BLaER1 treated with 17β-estradiol and CSF1 and Interleukin-3, amounts not matched to agents 10 nM and 100 nM (cell line): ENCODE data around the gene FBLIM1.

Experiments used
- H3K27ac ChIP-seq, 11 experiments: shearing (Covaris generic); formaldehyde crosslinking; 2 replicates each; pipeline ENCODE4 v1.8.1; 2022
- H3K27me3 ChIP-seq, 11 experiments: shearing (Covaris generic); formaldehyde crosslinking; 2 replicates each; pipeline ENCODE4 v1.8.1; 2022
- H3K36me3 ChIP-seq, 11 experiments: shearing (Covaris generic); formaldehyde crosslinking; 2 replicates each; pipeline ENCODE4 v1.8.1; 2022
- H3K4me1 ChIP-seq, 10 experiments: shearing (Covaris generic); formaldehyde crosslinking; 2 replicates each; pipeline ENCODE4 v1.8.1; 2022
- H3K4me2 ChIP-seq, 11 experiments: shearing (Covaris generic); formaldehyde crosslinking; 2 replicates each; pipeline ENCODE4 v1.8.1; 2022
- H3K4me3 ChIP-seq, 10 experiments: shearing (Covaris generic); formaldehyde crosslinking; 2 replicates each; pipeline ENCODE4 v1.8.1; 2022
- H3K9ac ChIP-seq, 11 experiments: shearing (Covaris generic); formaldehyde crosslinking; 2 replicates each; pipeline ENCODE4 v1.8.1; 2022
- H3K9me3 ChIP-seq, 11 experiments: shearing (Covaris generic); formaldehyde crosslinking; replicated peaks in 1 of 11; 2 replicates each; pipeline ENCODE4 v1.8.1; 2022
- H4K20me1 ChIP-seq, 11 experiments: shearing (Covaris generic); formaldehyde crosslinking; 2 replicates each; pipeline ENCODE4 v1.8.1; 2022
- Cebpa-rat ChIP-seq, 11 experiments: shearing (Covaris generic); IDR thresholded peaks; 2 replicates each; pipeline ENCODE4 v1.8.1; 2022

The FBLIM1 gene

DNA sequence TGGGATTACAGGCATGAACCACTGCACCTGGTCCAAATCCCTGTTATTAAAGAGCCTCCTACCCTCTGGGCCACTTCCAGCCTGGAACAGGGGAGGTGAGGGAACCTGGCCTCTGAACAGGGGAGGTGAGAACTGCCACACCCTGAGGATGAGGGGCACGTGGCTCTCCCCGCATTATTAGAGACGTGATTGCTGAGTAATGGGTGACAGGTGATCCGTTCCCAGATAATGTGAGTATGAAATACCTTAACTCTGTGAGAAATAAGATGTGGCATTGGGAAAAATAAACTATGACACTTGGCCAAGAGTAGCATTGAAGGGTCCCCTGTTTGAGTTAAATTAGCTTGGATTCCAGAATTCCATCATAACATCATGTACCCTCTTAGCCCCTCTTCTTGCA lies 36.2 kb upstream of the FBLIM1 start:
- Histone ChIP-seq H4K20me1 (peaks cover 0 to 93% (median 43%) of the 10 kb centered on the region in 11 experiments; a peak in 15 of 22 replicates), H3K4me1 (peaks cover 0 to 4% (median 0%) of the 10 kb centered on the region in 10 experiments; a peak in 5 of 20 replicates), H3K27ac (no peak overlapping the region), H3K4me2 (no peak overlapping the region), H3K27me3 (no peaks in the 10 kb centered on the region), H3K36me3 (peaks cover 91 to 99% (median 96%) of the 10 kb centered on the region in 11 experiments), H3K9ac (no peak overlapping the region), H3K9me3 (no peaks in the 10 kb centered on the region), H3K4me3 (no peak overlapping the region)
- no peak for TF ChIP-seq Cebpa-rat (IDR thresholded peaks at IDR 0.05)

DNA sequence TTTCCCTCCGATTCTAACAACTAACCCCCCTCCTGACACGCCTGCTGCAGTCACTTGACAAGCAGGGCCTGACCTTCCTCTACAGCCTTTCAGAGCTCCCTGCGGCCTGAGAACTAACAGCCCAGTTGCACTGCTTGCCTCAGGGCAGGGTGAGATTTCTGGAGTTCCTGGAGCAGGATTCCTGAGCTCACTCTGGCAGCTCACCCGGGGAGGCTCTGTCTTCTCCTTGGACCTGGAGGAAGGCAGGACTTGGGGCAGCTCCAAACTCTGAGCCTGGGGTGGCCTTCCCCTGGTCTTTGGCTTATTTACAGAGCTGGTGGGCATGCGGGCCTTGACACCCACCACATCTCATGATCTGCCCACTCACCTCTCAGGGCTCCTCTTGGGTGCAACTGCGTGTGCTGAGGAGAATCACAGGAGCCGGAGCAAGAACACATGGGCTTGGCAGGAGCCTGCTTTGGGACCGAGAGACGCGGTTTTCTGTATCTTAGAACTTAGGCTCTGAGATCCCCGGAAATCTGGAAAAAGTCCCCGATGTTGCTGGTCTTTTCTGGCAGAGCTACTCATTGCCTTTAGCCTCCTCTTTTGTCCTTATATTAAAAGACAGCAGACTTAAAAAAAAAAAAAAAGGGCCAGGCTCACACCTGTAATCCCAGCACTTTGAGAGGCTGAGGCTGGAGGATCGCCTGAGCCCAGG lies 35.6 kb upstream of the FBLIM1 start:
- Histone ChIP-seq H3K4me2 (no peak overlapping the region), H3K27ac (no peak overlapping the region), H3K9me3 (no peaks in the 10 kb centered on the region), H3K9ac (no peak overlapping the region), H4K20me1 (peaks cover under 1 to 93% (median 43%) of the 10 kb centered on the region in 11 experiments; a peak in 19 of 22 replicates), H3K4me1 (peaks cover 0 to 10% (median 2%) of the 10 kb centered on the region in 10 experiments; a peak in 10 of 20 replicates), H3K4me3 (no peak overlapping the region), H3K36me3 (peaks cover 91 to 99% (median 96%) of the 10 kb centered on the region in 11 experiments), H3K27me3 (no peaks in the 10 kb centered on the region)
- TF ChIP-seq Cebpa-rat (IDR thresholded peaks at IDR 0.05), result no peak

DNA sequence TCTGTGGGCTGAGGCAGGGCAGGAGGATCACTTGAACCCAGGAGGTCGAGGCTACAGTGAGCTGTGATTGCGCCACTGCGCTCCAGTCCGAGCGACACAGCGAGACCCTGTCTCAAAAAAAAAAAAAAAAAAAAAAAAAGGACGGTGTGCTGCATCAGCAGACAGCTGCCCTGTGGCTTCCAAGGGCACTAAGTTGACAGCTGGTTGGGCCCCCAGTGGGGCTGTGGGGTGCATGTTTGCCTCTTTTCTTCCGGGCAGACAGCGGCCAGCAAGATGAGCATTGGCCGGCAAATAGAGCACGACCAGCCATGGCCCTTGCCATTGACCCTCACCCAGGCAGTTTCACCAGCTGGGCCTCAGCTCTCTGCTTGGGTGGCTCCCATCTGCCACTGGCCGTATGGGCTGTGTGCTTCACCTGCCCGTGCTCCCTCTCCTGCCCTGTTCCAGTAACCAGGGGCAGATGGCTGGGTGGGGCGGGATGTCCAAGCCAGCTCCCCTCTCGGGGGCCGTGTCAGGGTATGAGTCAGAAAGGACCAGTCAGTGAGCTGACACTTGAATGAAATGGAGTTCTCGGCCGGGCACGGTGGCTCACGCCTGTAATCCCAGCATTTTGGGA lies 34.9 kb upstream of the FBLIM1 start:
- Histone ChIP-seq H3K9ac (no peak overlapping the region), H3K4me1 (peaks cover 0 to 17% (median 8%) of the 10 kb centered on the region in 10 experiments; a peak in 12 of 20 replicates), H3K27ac (no peak overlapping the region), H3K36me3 (peaks cover 93 to 100% (median 98%) of the 10 kb centered on the region in 11 experiments), H4K20me1 (peaks cover 8 to 95% (median 47%) of the 10 kb centered on the region in 11 experiments; a peak in 19 of 22 replicates), H3K27me3 (no peaks in the 10 kb centered on the region), H3K4me3 (no peak overlapping the region), H3K4me2 (no peak overlapping the region), H3K9me3 (no peaks in the 10 kb centered on the region)
- TF ChIP-seq Cebpa-rat (IDR thresholded peaks at IDR 0.05), result no peak

DNA sequence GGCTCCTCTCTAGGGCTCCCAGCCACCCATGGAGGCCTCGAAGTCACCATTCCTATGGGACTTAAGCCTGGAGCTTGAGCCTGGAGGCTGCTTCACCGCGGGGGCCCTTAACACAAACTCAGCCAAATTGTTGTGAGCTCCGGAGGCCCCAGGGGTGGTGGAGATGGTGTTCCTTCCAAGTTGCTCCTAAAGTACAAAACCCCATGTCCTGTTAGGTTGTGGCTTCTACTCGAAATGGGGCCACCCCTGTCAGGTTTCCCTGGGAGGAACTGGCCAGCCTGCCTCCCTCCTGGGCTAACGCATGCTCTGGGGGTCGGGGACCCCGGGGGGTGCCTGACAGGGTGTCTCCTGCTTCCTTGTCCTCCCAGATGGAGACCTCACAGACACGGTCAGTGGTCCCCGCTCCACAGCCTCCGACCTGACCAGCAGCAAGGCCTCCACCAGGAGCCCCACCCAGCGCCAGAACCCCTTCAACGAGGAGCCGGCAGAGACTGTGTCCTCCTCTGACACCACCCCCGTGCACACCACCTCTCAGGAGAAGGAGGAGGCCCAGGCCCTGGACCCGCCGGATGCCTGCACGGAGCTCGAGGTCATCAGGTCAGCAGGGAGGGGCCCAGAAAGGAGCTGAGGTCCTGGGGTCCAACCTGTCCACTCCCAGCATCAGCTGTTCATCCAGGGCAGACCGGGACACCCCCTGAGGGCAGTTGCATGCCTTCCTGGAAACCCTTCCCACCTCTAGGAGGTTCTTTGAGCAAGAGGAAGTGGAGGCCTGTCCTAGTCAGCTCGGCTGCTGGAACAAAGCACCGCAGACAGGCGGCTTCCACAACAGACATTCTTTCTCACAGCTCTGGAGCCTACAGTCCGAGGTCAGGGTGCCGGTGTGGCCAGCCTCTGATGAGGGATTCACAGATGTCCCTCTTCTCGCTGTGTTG lies 33.4 kb upstream of the FBLIM1 start:
- Histone ChIP-seq H4K20me1 (peaks cover 11 to 89% (median 39%) of the 10 kb centered on the region in 11 experiments; a peak in 19 of 22 replicates), H3K27me3 (no peaks in the 10 kb centered on the region), H3K4me2 (no peak overlapping the region), H3K4me3 (no peak overlapping the region), H3K9me3 (no peaks in the 10 kb centered on the region), H3K9ac (no peak overlapping the region), H3K36me3 (peaks cover 88 to 99% (median 95%) of the 10 kb centered on the region in 11 experiments), H3K4me1 (peaks cover 0 to 21% (median 9%) of the 10 kb centered on the region in 10 experiments; a peak in 12 of 20 replicates), H3K27ac (no peak overlapping the region)
- TF ChIP-seq Cebpa-rat (IDR thresholded peaks at IDR 0.05), result no peak

DNA sequence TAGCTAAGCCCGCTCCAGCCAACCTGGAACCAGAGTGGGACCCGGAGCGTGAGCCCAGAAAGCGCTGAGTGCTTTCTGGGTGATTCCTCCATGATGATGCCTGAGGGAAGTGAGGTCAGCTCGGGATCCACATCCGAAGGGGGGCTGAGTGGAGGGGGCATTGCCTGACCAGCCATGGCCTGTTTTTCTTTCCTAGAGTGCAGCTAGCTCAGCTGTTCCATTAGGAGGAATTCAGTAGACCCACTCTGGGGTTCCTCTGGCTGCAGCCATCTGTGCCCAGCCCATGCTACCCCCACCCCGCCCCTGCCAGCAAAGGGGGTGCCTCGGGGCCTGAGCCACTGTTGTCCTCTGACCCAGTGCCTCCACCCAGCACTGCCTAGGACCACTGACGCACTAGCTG lies 32.1 kb upstream of the FBLIM1 start:
- H3K4me2 ChIP-seq, result no peak overlapping the region
- H3K27ac ChIP-seq, result no peak overlapping the region
- no peaks in the 10 kb centered on the region for H3K9me3 ChIP-seq
- H3K4me1 ChIP-seq, result peaks cover 0 to 21% (median 9%) of the 10 kb centered on the region in 10 experiments; a peak in 12 of 20 replicates
- H3K9ac ChIP-seq, result no peak overlapping the region
- no peaks in the 10 kb centered on the region for H3K27me3 ChIP-seq
- peaks cover 11 to 90% (median 40%) of the 10 kb centered on the region in 11 experiments; a peak in 19 of 22 replicates for H4K20me1 ChIP-seq
- no peak overlapping the region for H3K4me3 ChIP-seq
- TF ChIP-seq Cebpa-rat (IDR thresholded peaks at IDR 0.05), result no peak
- H3K36me3 ChIP-seq, result peaks cover 88 to 99% (median 96%) of the 10 kb centered on the region in 11 experiments

DNA sequence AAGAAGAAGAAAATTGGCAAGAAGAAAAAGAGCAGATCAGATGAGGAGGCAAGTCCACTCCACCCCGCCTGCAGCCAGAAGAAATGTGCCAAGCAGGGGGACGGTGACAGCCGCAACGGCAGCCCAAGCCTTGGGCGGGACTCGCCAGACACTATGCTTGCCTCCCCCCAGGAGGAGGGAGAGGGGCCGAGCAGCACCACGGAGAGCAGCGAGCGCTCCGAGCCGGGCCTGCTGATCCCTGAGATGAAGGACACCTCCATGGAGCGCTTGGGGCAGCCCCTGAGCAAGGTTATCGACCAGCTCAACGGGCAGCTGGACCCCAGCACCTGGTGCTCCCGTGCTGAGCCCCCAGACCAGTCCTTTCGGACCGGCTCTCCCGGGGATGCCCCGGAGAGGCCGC lies 31.6 kb upstream of the FBLIM1 start:
- H3K36me3 ChIP-seq, result peaks cover 88 to 99% (median 96%) of the 10 kb centered on the region in 11 experiments
- H3K4me3 ChIP-seq, result no peak overlapping the region
- no peak for TF ChIP-seq Cebpa-rat (IDR thresholded peaks at IDR 0.05)

DNA sequence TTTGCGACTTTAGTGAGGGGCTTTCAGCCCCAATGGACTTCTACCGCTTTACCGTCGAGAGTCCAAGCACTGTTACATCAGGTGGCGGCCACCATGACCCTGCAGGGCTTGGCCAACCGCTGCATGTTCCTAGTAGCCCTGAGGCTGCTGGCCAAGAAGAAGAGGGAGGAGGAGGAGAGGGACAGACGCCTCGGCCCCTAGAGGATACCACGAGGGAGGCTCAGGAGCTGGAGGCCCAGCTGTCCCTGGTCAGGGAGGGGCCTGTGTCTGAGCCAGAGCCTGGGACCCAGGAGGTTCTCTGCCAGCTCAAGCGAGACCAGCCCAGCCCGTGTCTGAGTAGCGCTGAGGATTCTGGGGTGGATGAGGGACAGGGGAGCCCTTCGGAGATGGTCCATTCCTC lies 31.2 kb upstream of the FBLIM1 start:
- Histone ChIP-seq H3K9ac (peak overlapping the region in 2 of 11 experiments; percentile 15 to 54; a peak in 1 of 22 replicates), H4K20me1 (peaks cover 11 to 90% (median 49%) of the 10 kb centered on the region in 11 experiments; a peak in 19 of 22 replicates), H3K4me1 (peaks cover 0 to 21% (median 9%) of the 10 kb centered on the region in 10 experiments; a peak in 12 of 20 replicates), H3K4me3 (no peak overlapping the region), H3K27me3 (no peaks in the 10 kb centered on the region), H3K9me3 (no peaks in the 10 kb centered on the region), H3K27ac (no peak overlapping the region), H3K36me3 (peaks cover 88 to 99% (median 96%) of the 10 kb centered on the region in 11 experiments), H3K4me2 (no peak overlapping the region)
- TF ChIP-seq Cebpa-rat (IDR thresholded peaks at IDR 0.05), result no peak

More for the DNA sequence above, 31.6 kb upstream of the FBLIM1 start:
- Histone ChIP-seq H3K4me1 (peaks cover 0 to 21% (median 9%) of the 10 kb centered on the region in 10 experiments; a peak in 12 of 20 replicates), H3K9ac (no peak overlapping the region), H3K27ac (no peak overlapping the region), H3K27me3 (no peaks in the 10 kb centered on the region), H4K20me1 (peaks cover 11 to 90% (median 45%) of the 10 kb centered on the region in 11 experiments; a peak in 19 of 22 replicates), H3K9me3 (no peaks in the 10 kb centered on the region), H3K4me2 (no peak overlapping the region)

DNA sequence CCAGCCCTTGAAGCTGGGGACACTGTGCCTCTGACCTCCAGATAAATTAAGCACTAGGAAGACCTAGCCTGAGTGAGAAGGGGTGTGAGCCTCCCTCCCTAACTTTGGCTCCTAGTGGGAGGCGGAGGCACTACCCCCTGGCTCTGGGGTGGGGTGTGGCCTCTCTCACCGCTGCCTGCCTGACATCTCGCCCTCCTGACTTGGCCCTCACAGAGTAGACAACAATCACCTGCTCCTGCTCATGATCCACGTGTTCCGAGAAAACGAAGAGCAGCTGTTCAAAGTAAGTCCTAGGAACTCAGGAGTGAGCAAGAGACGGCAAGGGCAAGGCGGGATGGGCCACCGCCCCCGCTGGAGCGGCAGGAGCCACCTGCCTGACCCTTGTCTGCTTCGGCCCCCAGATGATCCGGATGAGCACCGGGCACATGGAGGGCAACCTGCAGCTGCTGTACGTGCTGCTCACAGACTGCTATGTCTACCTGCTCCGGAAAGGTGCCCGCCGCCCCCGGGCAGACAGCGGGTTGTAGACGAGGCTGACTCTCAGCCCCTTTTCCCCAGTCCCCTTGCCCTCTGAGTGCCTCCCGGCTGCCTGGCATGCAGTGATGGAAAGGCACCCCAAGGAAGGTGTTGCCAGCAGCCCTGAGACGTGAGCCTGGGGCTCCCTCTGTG lies 30.6 kb upstream of the FBLIM1 start:
- Histone ChIP-seq H4K20me1 (peaks cover 11 to 90% (median 47%) of the 10 kb centered on the region in 11 experiments; a peak in 19 of 22 replicates), H3K36me3 (peaks cover 88 to 99% (median 96%) of the 10 kb centered on the region in 11 experiments), H3K27ac (no peak overlapping the region), H3K4me3 (no peak overlapping the region), H3K9me3 (no peaks in the 10 kb centered on the region), H3K9ac (peak overlapping the region in 2 of 11 experiments; percentile 15 to 54; a peak in 1 of 22 replicates), H3K27me3 (no peaks in the 10 kb centered on the region), H3K4me1 (peaks cover 0 to 21% (median 9%) of the 10 kb centered on the region in 10 experiments; a peak in 12 of 20 replicates), H3K4me2 (peak overlapping the region in 4 of 11 experiments; percentile 36 to 47 (median 46); a peak in 5 of 22 replicates)
- no peak for TF ChIP-seq Cebpa-rat (IDR thresholded peaks at IDR 0.05)
